ENCODE results near the gene SF1.

The SF1 gene

GRCh38 chr11:64736654-64737053, 41.7 kb downstream of the SF1 start:
- no peak overlapping the region for H3K4me3 Mint-ChIP-seq
- no peak for TF ChIP-seq CTCF (IDR thresholded peaks at IDR 0.05)
- H3K4me1 Mint-ChIP-seq, result peaks cover 27% of the 10 kb centered on the region
- no peak overlapping the region for H3K27ac Mint-ChIP-seq
- H3K36me3 Mint-ChIP-seq (ENCODE audit: low read depth), result no peaks in the 10 kb centered on the region
- no peaks in the 10 kb centered on the region for H3K9me3 Mint-ChIP-seq
- H3K27me3 Mint-ChIP-seq (ENCODE audit: low read depth, poor library complexity), result peaks cover 61% of the 10 kb centered on the region
- no peak for DNase-seq

- DNase-seq, result no peak
- no peak overlapping the region for H3K27ac Mint-ChIP-seq
- H3K4me1 Mint-ChIP-seq, result peaks cover 28% of the 10 kb centered on the region
- no peaks in the 10 kb centered on the region for H3K9me3 Mint-ChIP-seq
- peaks cover 56% of the 10 kb centered on the region for H3K27me3 Mint-ChIP-seq (ENCODE audit: low read depth, poor library complexity)
- no peaks in the 10 kb centered on the region for H3K36me3 Mint-ChIP-seq (ENCODE audit: low read depth)
- no peak overlapping the region for H3K4me3 Mint-ChIP-seq
- TF ChIP-seq CTCF (IDR thresholded peaks at IDR 0.05), result no peak
Observed at GRCh38 chr11:64735725-64736259, 42.5 kb downstream of the SF1 start.

GRCh38 chr11:64734811-64735724, 43.3 kb downstream of the SF1 start:
- no peak for DNase-seq

GRCh38 chr11:64731601-64732000, 46.7 kb downstream of the SF1 start:
- Mint-ChIP-seq H3K36me3 (ENCODE audit: low read depth) (no peaks in the 10 kb centered on the region), H3K4me3 (no peak overlapping the region), H3K9me3 (no peaks in the 10 kb centered on the region), H3K27me3 (ENCODE audit: low read depth, poor library complexity) (peaks cover 33% of the 10 kb centered on the region), H3K27ac (no peak overlapping the region), H3K4me1 (peaks cover 55% of the 10 kb centered on the region)
- no peak for TF ChIP-seq CTCF (IDR thresholded peaks at IDR 0.05)
- no peak for DNase-seq

More at GRCh38 chr11:64734811-64735724, 43.3 kb downstream of the SF1 start:
- Mint-ChIP-seq H3K36me3 (ENCODE audit: low read depth) (no peaks in the 10 kb centered on the region), H3K27ac (peak overlapping the region; percentile 83), H3K9me3 (no peaks in the 10 kb centered on the region), H3K4me1 (peaks cover 35% of the 10 kb centered on the region), H3K4me3 (no peak overlapping the region), H3K27me3 (ENCODE audit: low read depth, poor library complexity) (peaks cover 56% of the 10 kb centered on the region)
- TF ChIP-seq CTCF (IDR thresholded peaks at IDR 0.05), result no peak

- Mint-ChIP-seq H3K9me3 (no peaks in the 10 kb centered on the region), H3K4me3 (no peak overlapping the region), H3K27ac (no peak overlapping the region), H3K27me3 (ENCODE audit: low read depth, poor library complexity) (peaks cover 26% of the 10 kb centered on the region), H3K36me3 (ENCODE audit: low read depth) (no peaks in the 10 kb centered on the region), H3K4me1 (peaks cover 58% of the 10 kb centered on the region)
- no peak for TF ChIP-seq CTCF (IDR thresholded peaks at IDR 0.05)
- peak; percentile 85 for DNase-seq
Observed at GRCh38 chr11:64729851-64730382, 48.4 kb downstream of the SF1 start.
